GM21423 (cell line): ENCODE data around the gene ARHGAP6.
A peak's percentile ranks its signal among the peaks of the same experiment; 100 is the strongest.
"Not testable (repeated sequence)": the region's sequence is repeated elsewhere in the genome, so short reads cannot be mapped to it uniquely, and the experiment has no call there.

ENCODE experiments used
- ATAC-seq: cut with Tn5 transposase; IDR thresholded peaks from one replicate; pipeline ENCODE4 v1.9.1; 2021; ENCODE audit warnings: mild to moderate bottlenecking, moderate library complexity; ENCODE audit not compliant: unreplicated experiment

Gene ARHGAP6

DNA sequence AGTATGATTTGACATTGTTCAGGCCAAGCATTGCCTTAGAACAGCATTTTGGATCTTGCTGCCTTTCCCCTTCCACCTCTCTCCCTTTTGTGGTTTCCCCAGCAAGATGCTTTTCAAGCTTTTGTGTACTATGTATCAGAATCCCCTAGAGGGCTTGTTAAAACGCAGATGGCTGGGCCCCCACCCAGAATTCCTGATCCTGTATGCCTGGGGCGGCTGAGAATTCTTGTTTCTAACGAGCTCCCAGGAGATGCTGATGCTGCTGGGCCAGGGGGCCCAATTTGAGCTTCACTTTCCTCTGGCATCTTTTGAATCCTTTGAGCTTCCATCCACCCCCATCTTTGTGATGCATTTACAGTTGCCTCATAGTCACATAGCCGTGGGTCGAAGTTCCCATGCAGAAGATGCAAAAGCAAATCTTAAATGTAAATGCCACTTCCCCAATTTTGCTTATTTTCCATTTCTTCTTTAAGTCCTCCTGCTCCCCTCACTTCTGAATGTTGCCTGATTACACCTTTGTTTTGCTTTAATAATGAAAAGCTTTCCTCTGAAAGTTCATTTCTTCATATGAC is 536.1 kb downstream of the ARHGAP6 start:
- no peak for ATAC-seq

DNA sequence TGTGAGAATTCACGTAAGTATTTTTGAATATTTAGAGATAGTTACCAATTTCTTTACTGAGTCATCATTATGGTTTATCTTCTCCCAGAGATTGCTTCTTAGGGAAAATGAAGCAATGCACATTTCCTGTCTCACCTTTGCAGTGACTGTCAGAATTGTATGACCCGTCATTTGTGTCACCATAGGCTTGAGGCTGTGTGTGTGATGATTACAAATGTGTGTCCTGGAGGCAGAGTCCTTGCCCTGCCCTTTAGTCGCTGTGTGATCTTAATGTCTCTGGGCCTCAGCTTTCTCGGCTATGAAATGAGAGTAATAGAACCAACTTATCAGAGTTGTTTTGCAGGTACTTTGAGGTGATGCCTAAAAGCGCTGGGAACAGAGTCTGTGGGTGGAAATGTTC is 540.7 kb downstream of the ARHGAP6 start:
- no peak for ATAC-seq

DNA sequence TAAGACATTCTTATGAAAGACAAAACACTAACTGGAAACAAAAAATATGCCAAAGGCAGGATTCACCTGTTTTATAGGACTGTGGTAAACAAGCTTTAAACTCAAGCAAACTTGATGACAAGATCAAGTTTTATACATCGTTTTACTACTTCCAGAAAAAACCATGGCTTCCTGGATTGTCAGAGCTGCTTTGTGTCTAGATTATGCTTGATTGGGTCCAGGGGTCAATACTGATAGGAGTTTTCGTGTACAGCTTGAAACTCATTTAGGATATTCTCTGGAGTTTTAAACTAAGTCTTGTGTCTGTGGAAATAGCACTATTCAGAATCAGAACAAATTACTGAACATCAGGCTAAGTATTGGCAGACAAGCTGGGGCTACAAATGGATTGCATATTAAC is 541.6 kb downstream of the ARHGAP6 start:
- no peak for ATAC-seq

DNA sequence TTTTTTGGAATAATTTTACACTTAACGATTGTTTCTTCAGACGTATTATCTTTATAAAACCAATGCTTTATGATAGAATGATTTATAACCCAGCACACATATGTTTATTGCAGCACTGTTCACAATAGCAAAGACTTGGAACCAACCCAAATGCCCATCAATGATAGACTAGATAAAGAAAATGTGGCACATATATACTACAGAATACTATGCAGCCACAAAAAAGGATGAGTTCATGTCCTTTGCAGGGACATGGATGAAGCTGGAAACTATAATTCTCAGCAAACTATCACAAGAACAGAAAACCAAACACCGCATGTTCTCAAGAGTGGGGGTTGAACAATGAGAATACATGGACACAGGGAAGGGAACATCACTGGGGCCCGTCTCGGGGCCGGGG is 542.6 kb downstream of the ARHGAP6 start:
- not testable (repeated sequence) for ATAC-seq

DNA sequence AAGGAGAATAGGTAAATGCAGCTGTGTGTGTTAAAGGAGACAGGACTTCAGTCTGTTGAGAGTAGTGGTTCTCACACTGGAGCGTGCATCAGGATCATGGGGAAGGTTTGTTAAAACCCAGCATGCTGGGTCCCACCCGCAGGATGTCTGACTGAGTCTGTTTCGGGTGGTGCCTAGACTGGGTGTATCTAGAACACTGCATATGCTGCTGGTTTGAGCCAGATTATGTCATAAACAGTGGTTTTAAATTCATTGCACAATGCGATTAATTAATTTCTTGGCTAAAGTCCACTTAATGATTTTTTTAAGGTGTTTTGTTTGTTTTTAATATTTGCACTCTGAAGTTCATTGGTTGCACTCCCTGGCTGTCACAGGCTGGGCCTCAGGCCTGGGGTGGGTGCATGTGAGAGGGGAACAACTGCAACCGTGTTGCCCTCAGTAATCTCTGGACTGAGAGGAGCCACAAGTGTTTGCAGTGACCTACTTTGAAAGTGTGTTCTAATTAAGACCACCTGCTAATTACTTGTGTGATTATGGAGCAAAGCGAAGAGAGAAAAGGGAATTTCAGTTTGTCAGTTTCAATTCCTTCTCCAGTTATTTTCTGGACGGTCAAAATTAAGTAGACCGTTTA is 546.3 kb downstream of the ARHGAP6 start:
- no peak for ATAC-seq

DNA sequence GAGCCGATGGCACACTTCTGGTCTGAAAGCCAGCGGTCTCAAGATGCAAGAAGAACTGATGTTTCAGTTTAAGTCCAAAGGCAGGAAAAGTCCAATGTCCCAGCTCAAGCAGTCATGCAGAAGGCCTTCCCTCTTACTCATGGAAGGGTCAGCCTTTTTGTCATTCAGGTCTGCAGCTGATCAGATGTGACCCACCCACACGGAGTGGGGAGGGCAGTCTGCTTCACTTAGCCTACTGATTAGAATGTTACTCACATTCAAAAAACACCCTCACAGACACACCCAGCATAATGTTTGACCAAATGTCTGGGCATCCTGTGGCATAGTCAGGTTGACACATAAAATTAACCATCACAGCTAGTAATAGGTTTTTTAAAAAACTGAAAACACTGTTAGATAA is 548.0 kb downstream of the ARHGAP6 start:
- no peak for ATAC-seq

DNA sequence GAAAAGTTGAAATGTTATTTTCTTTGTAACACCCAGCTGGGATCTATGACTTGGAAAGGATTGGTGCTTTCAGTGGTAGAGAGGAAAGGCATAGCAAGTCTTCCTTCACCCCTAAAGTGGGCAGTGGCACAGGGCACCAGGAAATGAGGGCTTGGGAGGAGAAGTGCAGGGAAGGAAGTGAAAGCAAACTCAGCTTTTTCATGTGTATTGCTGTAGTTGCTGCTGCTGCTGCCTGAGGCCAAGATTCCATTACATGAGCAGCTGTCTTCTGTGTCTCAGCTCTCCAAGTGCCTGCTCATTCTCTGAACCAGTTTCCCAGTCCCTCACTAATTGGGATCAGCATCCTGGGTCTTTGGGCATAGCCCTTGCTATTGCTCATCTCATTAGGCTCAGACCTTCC is 552.0 kb downstream of the ARHGAP6 start:
- no peak for ATAC-seq

- ATAC-seq, result no peak
These were observed 553.8 kb downstream of the ARHGAP6 start for GRCh38 chrX:11111947-11112346.

GRCh38 chrX:11111037-11111851 is 554.5 kb downstream of the ARHGAP6 start, which contains the start of gene HCCS:
Gene HCCS (plus strand): TSS chrX:11111332. CDS start chrX:11112061, 729 bp downstream.
- peak; percentile 93 for ATAC-seq

GRCh38 chrX:11109968-11110367 is 555.8 kb downstream of the ARHGAP6 start:
- ATAC-seq, result no peak

GRCh38 chrX:11108253-11108941 is 557.3 kb downstream of the ARHGAP6 start:
- ATAC-seq, result no peak

- no peak for ATAC-seq
These were observed 560.6 kb downstream of the ARHGAP6 start for GRCh38 chrX:11105080-11105479.

DNA sequence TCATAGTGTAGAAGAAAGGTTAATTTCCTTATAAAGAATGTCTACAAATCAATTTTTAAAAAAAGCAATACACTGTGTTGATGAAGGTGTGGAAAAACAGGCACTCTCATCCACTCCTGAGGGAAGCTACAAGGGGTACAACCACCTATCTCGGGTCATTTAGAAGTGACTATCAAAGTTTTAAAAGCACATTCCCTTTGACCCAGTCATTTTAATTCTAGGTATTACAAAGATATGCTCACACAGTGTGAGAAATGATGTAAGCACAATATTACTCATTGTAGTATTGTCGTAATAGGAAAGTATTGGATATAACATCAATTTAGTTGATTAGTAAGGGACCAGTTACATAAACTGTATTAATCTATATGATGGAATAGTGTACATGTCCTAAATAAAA is 562.0 kb downstream of the ARHGAP6 start:
- ATAC-seq, result no peak

DNA sequence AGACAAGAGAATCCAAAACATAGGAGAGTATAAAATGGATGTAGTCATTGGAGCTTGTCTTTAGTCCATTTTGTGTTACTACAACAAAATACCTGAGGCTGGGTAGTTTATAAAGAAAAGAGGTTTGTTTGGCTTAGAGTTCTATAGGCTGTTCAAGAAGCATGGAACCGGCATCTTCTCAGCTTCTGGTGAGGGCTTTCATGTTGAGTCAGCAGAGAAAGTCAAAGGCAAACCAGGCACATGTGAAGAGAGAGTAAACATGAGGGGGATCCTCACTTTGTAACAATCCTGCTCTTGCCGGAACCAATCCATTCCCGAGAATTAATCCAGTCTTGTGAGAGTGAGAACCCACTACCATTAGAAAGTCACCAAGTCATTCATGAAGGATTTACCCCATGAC is 562.7 kb downstream of the ARHGAP6 start:
- ATAC-seq, result no peak

DNA sequence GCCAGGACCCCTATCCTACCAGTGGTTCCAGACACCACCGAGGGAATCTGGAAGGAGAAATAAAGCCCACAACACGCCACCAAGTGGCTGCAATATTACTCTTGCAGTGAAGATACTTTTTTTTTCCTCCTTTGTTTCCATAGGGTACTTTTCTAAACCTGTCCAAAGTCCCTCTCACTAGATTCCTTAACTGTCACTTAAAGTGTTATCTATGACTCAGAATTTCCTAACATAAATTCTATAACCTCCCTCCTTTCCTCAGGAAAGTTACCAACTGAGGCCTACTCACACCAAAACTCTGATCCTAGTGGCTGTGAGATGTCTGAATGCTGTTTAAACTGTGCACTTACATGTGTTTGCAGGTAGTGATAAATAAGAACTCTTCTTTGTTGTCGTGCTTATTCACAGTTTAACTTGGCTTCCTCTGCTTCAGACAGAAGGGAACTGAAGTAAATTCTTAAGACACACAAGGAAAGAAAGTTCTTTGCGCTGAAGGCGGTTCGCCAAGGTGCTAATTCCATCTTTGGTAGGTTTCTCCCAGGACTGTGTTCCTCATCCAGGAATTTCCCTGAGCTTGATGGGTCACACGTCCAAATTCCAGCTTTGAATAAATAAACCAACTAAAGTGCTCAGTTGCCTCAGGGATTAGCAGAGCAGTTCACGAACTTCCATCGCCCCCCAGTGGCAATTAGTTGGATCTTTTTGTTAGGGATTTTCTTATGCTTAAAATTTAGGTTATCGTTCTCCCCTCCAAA is 565.3 kb downstream of the ARHGAP6 start:
- no peak for ATAC-seq

- no peak for ATAC-seq
These were observed 566.3 kb downstream of the ARHGAP6 start for GRCh38 chrX:11099465-11099864.

DNA sequence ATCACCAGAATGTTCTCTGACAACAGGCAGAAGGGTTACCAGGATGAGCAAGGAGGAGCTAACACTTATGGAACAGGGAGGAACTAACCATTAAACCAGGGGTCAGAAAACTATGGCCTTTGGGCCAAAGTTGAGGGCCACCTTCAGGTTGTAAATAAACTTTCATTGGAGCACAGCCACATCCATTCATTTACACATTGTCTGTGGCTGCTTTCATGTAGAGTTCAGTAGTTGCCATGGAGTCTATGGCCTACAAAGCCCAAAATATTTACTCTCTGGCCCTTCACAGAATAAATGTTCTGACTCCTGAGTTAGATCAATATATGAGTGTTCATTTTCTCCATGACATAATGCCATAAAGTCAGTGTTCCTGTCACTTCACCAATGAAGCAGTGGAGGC is 567.8 kb downstream of the ARHGAP6 start:
- no peak for ATAC-seq

GRCh38 chrX:11089802-11090201 is 575.9 kb downstream of the ARHGAP6 start:
- no peak for ATAC-seq
